ENCODE measurements around the gene CAV1.
A peak's percentile ranks its signal among the peaks of the same experiment; 100 is the strongest.
"Not testable (repeated sequence)": the region's sequence is repeated elsewhere in the genome, so short reads cannot be mapped to it uniquely, and the experiment has no call there.

CAV1 gene, protein sequence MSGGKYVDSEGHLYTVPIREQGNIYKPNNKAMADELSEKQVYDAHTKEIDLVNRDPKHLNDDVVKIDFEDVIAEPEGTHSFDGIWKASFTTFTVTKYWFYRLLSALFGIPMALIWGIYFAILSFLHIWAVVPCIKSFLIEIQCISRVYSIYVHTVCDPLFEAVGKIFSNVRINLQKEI

GRCh38 chr7:116524609-116525297, at the start of gene CAV1:
CAV1 (plus strand) TSS chr7:116525036; CDS start chr7:116525063, 27 bp downstream.
- peak; percentile 79 for DNase-seq

GRCh38 chr7:116477625-116478024, 47.2 kb upstream of the CAV1 start:
- no peak for DNase-seq

- DNase-seq = no peak
Observed at GRCh38 chr7:116478834-116479233, 46.0 kb upstream of the CAV1 start.

GRCh38 chr7:116483271-116483942, 41.4 kb upstream of the CAV1 start:
- no peak for DNase-seq

GRCh38 chr7:116484389-116484788, 40.4 kb upstream of the CAV1 start:
- not testable (repeated sequence) for DNase-seq

DNA sequence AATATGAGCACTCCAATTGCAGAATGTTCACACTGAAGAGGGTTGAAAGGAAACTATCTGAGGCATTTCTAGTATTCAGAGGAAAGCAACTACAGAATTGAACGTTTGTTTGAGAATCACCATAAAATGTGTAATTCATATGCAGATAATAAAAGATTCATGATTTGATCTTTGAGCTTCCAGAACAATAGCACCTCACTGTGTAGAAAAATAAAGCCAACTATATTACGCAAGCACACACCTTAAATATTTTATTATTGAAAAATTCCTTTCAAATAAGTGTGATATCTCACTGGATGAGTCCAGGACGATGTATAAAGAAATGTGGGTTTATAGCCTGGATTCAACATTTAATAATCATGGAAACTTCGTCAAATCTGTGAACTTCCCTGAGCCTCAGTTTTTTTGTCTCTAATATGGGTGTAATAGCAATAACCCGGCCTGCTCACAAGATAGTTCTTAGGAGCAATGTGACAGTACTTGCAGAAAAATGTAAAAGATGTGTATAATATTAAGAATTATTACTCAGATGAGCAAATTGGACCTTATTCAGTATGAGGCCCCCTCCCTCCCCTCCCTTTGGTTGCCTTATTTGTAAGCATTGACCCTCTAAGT, 36.8 kb upstream of the CAV1 start:
- DNase-seq = no peak

DNA sequence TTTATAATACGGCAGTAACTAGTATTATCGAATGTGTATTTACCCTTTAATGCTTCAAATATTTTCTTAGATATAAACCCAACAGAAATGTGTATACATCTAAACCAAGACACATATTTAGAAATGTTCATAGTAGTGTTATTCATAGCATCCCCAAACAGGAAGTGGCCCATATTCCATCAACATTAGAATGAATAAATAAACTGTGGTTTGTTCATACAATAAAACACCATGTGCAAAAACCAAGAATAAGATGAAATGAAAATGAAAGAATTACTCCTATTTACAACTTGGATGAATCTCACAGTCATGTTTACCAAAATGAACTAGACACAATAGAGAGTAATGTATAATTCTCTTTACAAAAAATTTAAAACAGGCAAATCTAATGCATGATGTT, 34.5 kb upstream of the CAV1 start:
- DNase-seq = no peak

DNA sequence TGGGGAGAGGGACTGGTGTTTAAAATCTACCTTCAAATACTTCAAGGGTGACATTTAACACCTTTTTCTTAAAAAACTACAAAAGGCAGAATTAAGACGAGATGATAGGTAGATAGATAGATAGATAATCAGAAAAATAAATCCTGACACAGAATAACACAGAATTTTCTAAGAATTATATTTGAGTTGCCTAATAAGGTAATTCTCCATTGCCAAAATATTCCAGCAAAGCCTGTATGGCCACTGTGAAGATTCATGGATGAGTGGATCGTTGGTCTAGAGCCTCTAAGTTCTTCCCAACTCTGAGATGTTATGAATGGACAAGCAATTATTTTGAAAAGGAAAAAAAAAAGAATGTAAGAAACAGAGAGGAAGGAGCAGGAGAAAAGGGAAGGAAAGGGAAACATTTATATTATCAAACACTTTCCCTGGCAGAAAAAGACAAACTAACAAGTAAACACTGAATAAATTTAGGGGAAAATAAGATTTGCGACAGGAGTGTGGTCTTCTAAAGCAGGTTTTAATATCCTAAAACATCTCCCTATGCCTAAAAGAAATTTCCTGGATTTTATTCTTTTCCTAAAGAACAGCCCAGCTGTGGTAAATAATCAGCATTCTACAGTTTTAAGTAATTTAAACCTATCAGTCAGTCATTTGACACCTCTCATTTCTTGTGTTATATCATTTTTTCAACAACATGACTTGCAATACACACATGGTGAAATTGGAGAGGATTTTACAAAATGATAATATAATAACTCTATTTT, 32.8 kb upstream of the CAV1 start:
- DNase-seq = no peak

- DNase-seq = no peak
Observed at GRCh38 chr7:116492654-116493109, 32.2 kb upstream of the CAV1 start.

DNA sequence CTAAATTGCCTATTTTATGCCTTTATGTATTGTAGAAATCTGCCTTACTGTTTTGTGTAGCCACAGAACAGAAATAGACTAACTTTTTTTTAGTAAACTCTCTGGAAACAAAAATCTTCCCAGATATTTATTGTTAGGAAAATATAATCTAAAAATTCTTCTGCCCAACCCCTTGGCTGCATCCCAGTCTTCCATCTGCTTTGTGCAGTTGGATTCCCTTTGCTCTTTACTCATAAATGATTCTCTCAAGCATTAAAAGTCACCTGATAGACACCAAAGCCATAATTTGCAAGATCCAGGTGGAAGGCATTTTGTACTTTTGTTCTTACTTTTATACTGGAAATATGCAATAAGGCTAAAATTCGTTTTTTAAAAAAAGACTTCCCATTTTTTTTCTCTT, 31.4 kb upstream of the CAV1 start:
- DNase-seq = peak; percentile 27

DNA sequence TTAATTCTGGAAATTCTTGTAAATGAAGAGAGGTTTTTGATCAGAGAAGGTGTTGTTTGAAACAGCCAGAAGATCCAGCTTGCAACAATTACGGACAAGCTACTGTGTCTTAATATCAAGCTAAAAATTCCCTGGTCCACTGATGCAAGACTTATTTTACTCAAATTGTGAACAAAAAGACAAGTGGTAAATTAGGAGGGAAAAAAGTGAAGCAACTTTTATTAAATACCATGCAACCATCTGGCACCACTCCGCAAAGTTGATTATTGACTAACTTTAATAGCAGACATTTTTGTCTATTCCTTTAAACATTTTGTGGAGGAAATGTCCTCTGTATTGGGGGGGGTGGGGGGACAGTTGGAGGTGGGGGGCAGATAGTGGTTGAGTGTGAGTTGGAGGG, 30.4 kb upstream of the CAV1 start:
- DNase-seq = no peak

DNA sequence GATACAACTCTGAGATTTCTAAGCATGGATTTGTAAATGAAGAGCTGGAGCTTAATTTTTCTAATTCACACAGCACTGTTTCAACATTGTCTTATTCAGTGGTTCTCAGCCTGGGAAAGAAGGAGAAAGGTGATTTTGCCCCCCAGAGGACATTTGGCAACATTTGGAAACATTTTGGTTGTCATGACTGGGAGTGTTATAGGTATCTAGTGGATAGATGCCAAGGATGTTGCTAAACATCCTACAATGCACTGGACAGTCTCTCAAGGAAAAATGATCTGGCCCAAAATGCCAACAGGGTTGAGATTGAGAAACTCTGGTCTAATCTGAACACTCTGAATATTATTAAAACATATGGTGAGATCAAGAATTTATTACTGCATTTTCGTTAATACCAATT, 29.1 kb upstream of the CAV1 start:
- no peak for DNase-seq

DNA sequence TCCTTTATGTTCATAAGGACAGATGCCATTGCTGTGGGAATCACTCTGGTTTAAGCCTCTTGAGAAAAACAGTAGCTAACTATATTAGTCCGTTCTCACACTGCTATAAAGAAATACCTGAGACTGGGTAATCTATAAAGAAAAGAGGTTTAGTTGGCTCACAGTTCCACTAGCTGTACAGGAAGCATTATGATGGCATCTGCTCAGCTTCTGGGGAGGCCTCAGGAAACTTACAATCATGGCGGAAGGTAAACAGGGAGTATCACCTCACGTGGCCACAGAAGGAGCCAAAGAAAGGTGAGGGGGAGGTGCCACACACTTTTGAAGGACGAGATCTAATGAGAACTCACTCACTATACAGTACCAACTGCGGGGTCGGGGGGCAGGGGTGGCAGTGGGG, 28.2 kb upstream of the CAV1 start:
- no peak for DNase-seq

GRCh38 chr7:116497708-116498107, 27.1 kb upstream of the CAV1 start:
- DNase-seq = no peak

GRCh38 chr7:116499168-116500077, 25.4 kb upstream of the CAV1 start, which contains the start of gene CAV2:
CAV2 (plus strand) TSS chr7:116499738; CDS start chr7:116499782, 44 bp downstream.
- peak; percentile 72 for DNase-seq

DNA sequence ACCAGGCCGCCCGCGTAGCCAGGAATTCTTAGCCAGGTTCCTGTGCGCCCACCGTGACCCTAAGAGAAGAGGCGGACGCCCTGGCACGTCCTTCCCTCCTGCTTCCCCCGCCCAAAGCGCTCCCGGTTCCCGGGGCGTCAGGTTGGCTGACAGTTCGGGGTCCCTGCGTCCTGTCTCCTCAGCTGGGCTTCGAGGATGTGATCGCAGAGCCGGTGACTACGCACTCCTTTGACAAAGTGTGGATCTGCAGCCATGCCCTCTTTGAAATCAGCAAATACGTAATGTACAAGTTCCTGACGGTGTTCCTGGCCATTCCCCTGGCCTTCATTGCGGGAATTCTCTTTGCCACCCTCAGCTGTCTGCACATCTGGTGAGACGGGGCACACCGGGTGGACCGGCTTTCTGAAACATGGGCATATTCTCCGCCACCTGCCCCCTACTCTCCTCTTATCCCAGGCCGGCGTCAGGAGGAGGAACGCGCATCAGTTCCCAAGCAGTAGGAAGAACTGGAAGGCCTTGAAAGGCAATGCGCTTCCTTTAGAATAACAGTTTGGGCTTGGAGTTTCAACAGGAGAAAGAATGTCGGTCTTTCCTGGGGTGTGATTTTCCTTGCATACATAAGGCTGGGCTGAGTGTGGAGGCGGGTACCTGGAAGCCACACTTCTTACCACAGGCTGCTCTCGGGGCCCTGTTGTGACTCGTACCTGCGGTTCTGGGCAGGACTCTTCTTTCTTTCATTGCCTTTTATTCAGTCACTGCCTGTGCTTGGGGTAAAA, 24.6 kb upstream of the CAV1 start:
- DNase-seq = peak; percentile 47

- no peak for DNase-seq
Observed at GRCh38 chr7:116501425-116502167, 23.2 kb upstream of the CAV1 start.

DNA sequence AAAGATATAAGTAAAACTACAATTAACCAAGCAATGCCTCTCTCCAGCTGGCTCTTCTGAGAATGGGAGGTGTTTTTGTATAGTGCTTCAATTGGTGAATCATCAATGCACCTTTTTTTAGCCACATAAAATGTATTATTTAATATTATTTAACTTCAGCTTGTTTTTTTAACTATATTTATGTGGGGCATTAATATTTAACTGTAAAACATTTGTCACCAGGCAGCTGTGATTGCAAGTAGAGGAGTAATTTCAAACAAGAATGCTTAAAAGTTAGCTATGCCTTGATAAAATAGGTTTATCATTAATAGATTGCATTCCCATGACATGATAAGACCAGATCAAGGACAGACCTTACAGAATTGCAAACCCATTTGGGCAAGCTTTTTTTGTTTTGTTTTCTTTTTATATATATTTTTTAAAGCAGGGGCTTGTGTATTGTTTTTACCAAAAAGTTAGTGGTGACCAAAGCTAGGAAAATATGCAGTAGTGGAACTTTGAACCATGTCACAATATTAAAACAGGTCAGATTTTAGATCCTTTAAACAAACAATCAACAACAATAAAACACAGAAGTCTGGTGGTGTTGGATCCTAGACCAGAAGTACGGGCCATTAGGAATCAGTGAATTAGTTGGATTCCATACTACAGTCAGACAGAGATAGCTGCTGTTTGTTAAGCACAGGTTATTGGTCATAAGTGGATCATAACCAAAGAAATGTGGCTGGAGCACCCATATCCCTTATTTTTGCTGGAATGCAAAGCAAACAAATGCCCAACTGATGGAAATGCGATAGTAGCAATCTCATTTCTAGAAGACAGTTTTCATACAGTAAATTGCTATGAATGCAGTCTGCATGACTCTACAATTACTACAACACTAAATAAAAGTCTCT, 22.4 kb upstream of the CAV1 start:
- DNase-seq = no peak

DNA sequence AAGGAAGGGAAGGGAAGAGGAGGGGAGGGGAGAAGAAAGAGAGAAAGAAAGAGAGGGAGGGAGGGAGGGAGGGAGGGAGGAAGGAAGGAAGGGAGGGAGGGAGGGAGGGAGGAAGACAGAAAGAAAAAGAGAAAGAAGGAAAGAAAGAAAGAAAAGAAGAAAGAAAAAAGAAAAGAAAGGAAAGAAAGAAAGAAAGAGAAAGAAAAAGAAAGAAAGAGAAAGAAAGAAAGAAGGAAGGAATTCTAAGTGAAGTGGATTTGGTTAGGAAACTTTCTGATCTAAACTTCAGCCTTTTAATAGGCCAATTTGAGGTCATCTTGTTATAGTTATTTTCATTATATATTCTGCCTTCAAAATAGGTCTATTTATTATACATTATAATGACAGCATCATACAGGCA, 21.0 kb upstream of the CAV1 start:
- no peak for DNase-seq
